Fibroblast of lung (primary cell): ENCODE measurements around the gene DQX1. TPM values are rescaled to one million over a fixed set of nuclear protein-coding genes. Genes with fewer than 3 reads are reported as not detected.
A peak's percentile ranks its signal among the peaks of the same experiment; 100 is the strongest.

Experiments used
- DNase-seq, 2 donors: peaks; one replicate each; pipeline versions ENCODE4 v3.0.0 to v3.0.0-alpha.2; 2010; ENCODE audit warnings: low read depth in 2 of 2
- H2AFZ ChIP-seq: 2 replicates; pipeline ENCODE4 v1.5.1; 2012; ENCODE audit warnings: low read length, control low read depth, inconsistent platforms
- H3K27ac ChIP-seq: 2 replicates; pipeline ENCODE4 v1.5.1; 2011; ENCODE audit warnings: low read length, control low read depth; ENCODE audit not compliant: insufficient read depth
- H3K27me3 ChIP-seq: 2 replicates; pipeline ENCODE4 v1.5.1; 2011; ENCODE audit warnings: mild to moderate bottlenecking, low read length; ENCODE audit not compliant: control insufficient read depth, insufficient read depth
- H3K36me3 ChIP-seq: 2 replicates; pipeline ENCODE4 v1.5.1; 2011; ENCODE audit warnings: low read length; ENCODE audit not compliant: control insufficient read depth, insufficient read depth
- H3K4me1 ChIP-seq: 2 replicates; pipeline ENCODE4 v1.5.1; 2011; ENCODE audit warnings: low read length; ENCODE audit not compliant: control insufficient read depth, insufficient read depth; ENCODE audit errors: extremely low read depth
- H3K4me2 ChIP-seq: 2 replicates; pipeline ENCODE4 v1.5.1; 2011; ENCODE audit warnings: low read length, control low read depth; ENCODE audit not compliant: insufficient read depth; ENCODE audit errors: extremely low read depth
- H3K4me3 ChIP-seq, 4 experiments: fragments of 200-600 bp in 1 of 4; sonication (generic) in 1 of 4; replicated peaks in 1 of 4; 2 replicates each; pipeline ENCODE4 v1.5.1; 2011 to 2016; ENCODE audit warnings: low read length in 4 of 4, low read depth in 3 of 4, mild to moderate bottlenecking in 3 of 4, control low read depth in 2 of 4, inconsistent platforms in 1 of 4, mixed read lengths in 1 of 4; ENCODE audit not compliant: insufficient read depth in 1 of 4; ENCODE audit errors: control extremely low read depth in 1 of 4
- H3K79me2 ChIP-seq: 2 replicates; pipeline ENCODE4 v1.5.1; 2012; ENCODE audit warnings: mild to moderate bottlenecking, low read length, inconsistent platforms; ENCODE audit not compliant: control insufficient read depth, insufficient read depth
- H3K9ac ChIP-seq: 2 replicates; pipeline ENCODE4 v1.5.1; 2011; ENCODE audit warnings: mild to moderate bottlenecking, low read length, control low read depth; ENCODE audit not compliant: insufficient read depth
- H3K9me3 ChIP-seq: 2 replicates; pipeline ENCODE4 v1.5.1; 2012; ENCODE audit warnings: low read depth, low read length; ENCODE audit not compliant: control insufficient read depth, insufficient read depth
- H4K20me1 ChIP-seq: 2 replicates; pipeline ENCODE4 v1.5.1; 2011; ENCODE audit warnings: low read length; ENCODE audit not compliant: control insufficient read depth, insufficient read depth; ENCODE audit errors: extremely low read depth
- EZH2 ChIP-seq: IDR thresholded peaks from 2 replicates; pipeline ENCODE4 v1.5.1; 2012; ENCODE audit warnings: low read length, control low read depth, mild to moderate bottlenecking; ENCODE audit errors: missing control alignments
- polyA plus RNA-seq, 2 donors: library from polyadenylated mRNA; depleted of rRNA in 1 of 2; stranded (reverse) in 1 of 2; unstranded in 1 of 2; fragments of >200 nt; gene quantifications; 2 replicates each; pipeline ENCODE4 v1.2.1, GENCODE V29; 2011 to 2012; ENCODE audit warnings: missing spikeins in 1 of 2
- total RNA-seq: library from RNA; depleted of rRNA; stranded (reverse); fragments of >200 nt; gene quantifications from 2 replicates; pipeline ENCODE4 v1.2.1, GENCODE V29; 2014
- TF ChIP-seq, protein P1 (sequence below), 2 donors: IDR thresholded peaks in 1 of 2; conservative IDR thresholded peaks in 1 of 2; 1 replicate in 1 of 2; 2 replicates in 1 of 2; pipeline ENCODE4 v1.5.1; 2011 to 2012; ENCODE audit warnings: low read length in 2 of 2, control low read depth in 1 of 2, inconsistent platforms in 1 of 2, low read depth in 1 of 2, mild to moderate bottlenecking in 1 of 2

DQX1 gene
- total and polyA plus RNA-seq, 2 donors (not counting 1 experiment from before 2014, with no cell fraction given): not detected

DNA sequence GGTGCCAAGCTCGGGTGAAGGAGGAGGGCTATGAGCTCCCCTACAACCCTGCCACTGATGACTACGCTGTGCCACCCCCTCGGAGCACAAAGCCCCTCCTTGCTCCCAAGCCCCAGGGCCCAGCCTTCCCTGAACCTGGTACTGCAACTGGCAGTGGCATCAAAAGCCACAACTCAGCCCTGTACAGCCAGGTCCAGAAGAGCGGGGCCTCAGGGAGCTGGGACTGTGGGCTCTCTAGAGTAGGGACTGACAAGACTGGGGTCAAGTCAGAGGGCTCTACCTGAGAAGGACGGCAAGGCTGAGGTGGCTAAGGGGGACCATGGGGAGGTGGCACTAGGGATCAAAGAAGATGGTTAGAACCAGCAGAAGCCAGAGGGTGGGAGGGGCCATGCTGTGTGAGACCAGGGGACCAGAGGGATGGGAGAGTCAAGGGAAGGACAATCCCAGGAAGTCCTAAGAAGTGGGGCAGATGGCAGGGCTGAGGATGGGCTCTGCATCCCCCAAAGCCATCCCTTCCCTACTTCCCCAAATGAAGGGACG is 30.9 kb upstream of the DQX1 start:
- no peaks in the 10 kb centered on the region for H3K27me3 ChIP-seq
- H3K4me3 ChIP-seq: no peak overlapping the region
- no peaks in the 10 kb centered on the region for H3K9me3 ChIP-seq
- peaks cover 3% of the 10 kb centered on the region for H3K79me2 ChIP-seq
- no peaks in the 10 kb centered on the region for H4K20me1 ChIP-seq
- no peak overlapping the region for H3K9ac ChIP-seq
- H3K4me2 ChIP-seq: no peak overlapping the region
- H3K27ac ChIP-seq: no peak overlapping the region
- no peak for TF ChIP-seq EZH2
- TF ChIP-seq, protein P1, sequence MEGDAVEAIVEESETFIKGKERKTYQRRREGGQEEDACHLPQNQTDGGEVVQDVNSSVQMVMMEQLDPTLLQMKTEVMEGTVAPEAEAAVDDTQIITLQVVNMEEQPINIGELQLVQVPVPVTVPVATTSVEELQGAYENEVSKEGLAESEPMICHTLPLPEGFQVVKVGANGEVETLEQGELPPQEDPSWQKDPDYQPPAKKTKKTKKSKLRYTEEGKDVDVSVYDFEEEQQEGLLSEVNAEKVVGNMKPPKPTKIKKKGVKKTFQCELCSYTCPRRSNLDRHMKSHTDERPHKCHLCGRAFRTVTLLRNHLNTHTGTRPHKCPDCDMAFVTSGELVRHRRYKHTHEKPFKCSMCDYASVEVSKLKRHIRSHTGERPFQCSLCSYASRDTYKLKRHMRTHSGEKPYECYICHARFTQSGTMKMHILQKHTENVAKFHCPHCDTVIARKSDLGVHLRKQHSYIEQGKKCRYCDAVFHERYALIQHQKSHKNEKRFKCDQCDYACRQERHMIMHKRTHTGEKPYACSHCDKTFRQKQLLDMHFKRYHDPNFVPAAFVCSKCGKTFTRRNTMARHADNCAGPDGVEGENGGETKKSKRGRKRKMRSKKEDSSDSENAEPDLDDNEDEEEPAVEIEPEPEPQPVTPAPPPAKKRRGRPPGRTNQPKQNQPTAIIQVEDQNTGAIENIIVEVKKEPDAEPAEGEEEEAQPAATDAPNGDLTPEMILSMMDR (conservative IDR thresholded peaks at IDR 0.05 in 1 of 2, IDR thresholded peaks at IDR 0.05 in 1 of 2; ENCODE audit: low read depth in 1 of 2, low read length in 2 of 2): no peak
- H3K36me3 ChIP-seq: peaks cover 4% of the 10 kb centered on the region
- DNase-seq: no peak
- no peak overlapping the region for H2AFZ ChIP-seq
- H3K4me1 ChIP-seq: peaks cover 4% of the 10 kb centered on the region

DNA sequence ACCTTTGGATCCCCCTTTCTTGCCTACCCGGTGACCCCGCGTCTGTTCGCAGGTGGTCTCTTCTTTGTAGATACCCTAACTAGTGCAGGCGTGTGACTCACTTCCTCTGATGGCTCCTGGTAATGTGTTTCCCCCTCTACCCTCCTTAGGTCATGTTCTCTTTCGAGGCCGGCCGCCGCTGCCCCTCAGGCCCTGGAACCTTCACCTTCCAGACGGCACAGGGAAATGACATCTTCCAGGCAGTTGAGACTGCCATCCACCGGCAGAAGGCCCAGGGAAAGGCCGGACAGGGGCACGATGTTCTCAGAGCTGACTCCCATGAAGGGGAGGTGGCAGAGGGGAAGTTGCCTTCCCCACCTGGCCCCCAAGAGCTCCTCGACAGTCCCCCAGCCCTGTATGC is 30.1 kb upstream of the DQX1 start:
- H3K27ac ChIP-seq: no peak overlapping the region

DNA sequence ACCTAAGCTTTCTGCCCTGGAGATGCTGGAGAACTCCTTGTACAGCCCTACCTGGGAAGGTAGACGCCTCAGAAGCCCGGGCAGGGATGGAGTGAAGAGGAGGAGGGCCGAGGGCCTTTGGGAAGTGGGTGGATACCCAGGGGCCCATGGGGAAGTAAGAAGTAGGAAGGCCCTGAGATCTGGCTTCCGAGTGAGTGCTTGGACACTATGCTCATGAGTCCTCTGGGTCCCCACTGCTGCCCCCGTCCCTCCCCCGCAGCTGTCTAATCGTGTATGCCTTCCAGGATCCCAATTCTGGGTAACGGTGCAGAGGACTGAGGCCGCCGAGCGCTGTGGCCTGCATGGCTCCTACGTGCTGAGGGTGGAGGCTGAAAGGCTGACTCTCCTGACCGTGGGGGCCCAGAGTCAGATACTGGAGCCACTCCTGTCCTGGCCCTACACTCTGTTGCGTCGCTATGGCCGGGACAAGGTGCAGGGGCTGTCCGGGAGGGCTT is 29.6 kb upstream of the DQX1 start:
- peak overlapping the region; percentile 52 to 98 (median 74) for H3K4me3 ChIP-seq
- peaks cover 4% of the 10 kb centered on the region for H3K4me1 ChIP-seq
- peak overlapping the region; percentile 85 for H3K4me2 ChIP-seq
- no peaks in the 10 kb centered on the region for H4K20me1 ChIP-seq
- no peaks in the 10 kb centered on the region for H3K27me3 ChIP-seq
- no peaks in the 10 kb centered on the region for H3K9me3 ChIP-seq
- TF ChIP-seq EZH2: no peak
- TF ChIP-seq, protein P1 (conservative IDR thresholded peaks at IDR 0.05 in 1 of 2, IDR thresholded peaks at IDR 0.05 in 1 of 2; ENCODE audit: low read depth in 1 of 2, low read length in 2 of 2): no peak
- H3K36me3 ChIP-seq: peaks cover 4% of the 10 kb centered on the region
- H2AFZ ChIP-seq: no peak overlapping the region
- H3K9ac ChIP-seq: peak overlapping the region; percentile 35
- H3K27ac ChIP-seq: no peak overlapping the region
- peaks cover 3% of the 10 kb centered on the region for H3K79me2 ChIP-seq
- DNase-seq: no peak

More for the DNA sequence above, 30.1 kb upstream of the DQX1 start:
- Histone ChIP-seq H2AFZ (no peak overlapping the region), H3K9ac (no peak overlapping the region), H3K36me3 (peaks cover 4% of the 10 kb centered on the region), H3K27me3 (no peaks in the 10 kb centered on the region), H3K79me2 (peaks cover 3% of the 10 kb centered on the region), H3K4me2 (no peak overlapping the region), H3K9me3 (no peaks in the 10 kb centered on the region), H3K4me1 (peaks cover 4% of the 10 kb centered on the region), H4K20me1 (no peaks in the 10 kb centered on the region), H3K4me3 (no peak overlapping the region)
- TF ChIP-seq, protein P1 (conservative IDR thresholded peaks at IDR 0.05 in 1 of 2, IDR thresholded peaks at IDR 0.05 in 1 of 2; ENCODE audit: low read depth in 1 of 2, low read length in 2 of 2): no peak
- TF ChIP-seq EZH2: no peak
- no peak for DNase-seq
